Upper lobe of left lung (tissue), 6 donors: ENCODE measurements around the gene STYXL1. TPM values are rescaled to one million over a fixed set of nuclear protein-coding genes. Genes with fewer than 3 reads are reported as not detected.
A peak's percentile ranks its signal among the peaks of the same experiment; 100 is the strongest.

Source experiments
- ATAC-seq, 2 donors: fragments of 200-7000 bp; cut with Tn5 transposase; one replicate each; pipeline ENCODE4 v1.9.1; 2022; ENCODE audit warnings: mild to moderate bottlenecking in 2 of 2, moderate library complexity in 2 of 2; ENCODE audit not compliant: low FRiP score in 2 of 2
- DNase-seq, 2 donors: peaks; one replicate each; pipeline ENCODE4 v3.0.0-alpha.2; 2019 to 2020
- H3K27ac ChIP-seq, 4 donors: fragments of 200-600 bp; sonication (generic); one replicate each; pipeline ENCODE4 v1.5.1; 2016 to 2019
- H3K27me3 ChIP-seq, 4 donors: fragments of 200-600 bp; sonication (generic); one replicate each; pipeline ENCODE4 v1.5.1; 2017 to 2019
- H3K36me3 ChIP-seq, 4 donors: fragments of 200-600 bp; sonication (generic); one replicate each; pipeline ENCODE4 v1.5.1; 2016 to 2019
- H3K4me1 ChIP-seq, 4 donors: fragments of 200-600 bp; sonication (generic); one replicate each; pipeline ENCODE4 v1.5.1; 2018 to 2019
- H3K4me3 ChIP-seq, 4 donors: fragments of 200-600 bp; sonication (generic); one replicate each; pipeline ENCODE4 v1.5.1; 2017 to 2019; ENCODE audit warnings: mild to moderate bottlenecking in 2 of 4, moderate library complexity in 1 of 4
- H3K9me3 ChIP-seq, 4 donors: fragments of 200-600 bp; sonication (generic); one replicate each; pipeline ENCODE4 v1.5.1; 2018 to 2019
- EP300 ChIP-seq, 4 donors: sonication (generic); formaldehyde crosslinking; IDR thresholded peaks; one replicate each; pipeline ENCODE4 v1.5.1; 2017; ENCODE audit warnings: antibody characterized with exemption in 4 of 4, control low read depth in 2 of 4
- POLR2A ChIP-seq, 4 donors: fragments of 450-650 bp; IDR thresholded peaks; one replicate each; pipeline ENCODE4 v1.5.1; 2016 to 2017; ENCODE audit warnings: antibody characterized with exemption in 4 of 4, mild to moderate bottlenecking in 2 of 4
- POLR2AphosphoS5 ChIP-seq, 2 donors: sonication (generic); formaldehyde crosslinking; IDR thresholded peaks; one replicate each; pipeline ENCODE4 v1.5.1; 2017; ENCODE audit warnings: antibody characterized with exemption in 2 of 2
- WGBS, 2 donors: methylation state at CpG; one replicate each; pipeline ENCODE4 v1.1.5; 2017 to 2018; 5-methylcytosine and 5-hydroxymethylcytosine counted together
- total RNA-seq, 6 donors: library from RNA; depleted of rRNA in 4 of 6; stranded (reverse); fragments of >200 nt in 4 of 6; gene quantifications; one replicate each; pipeline versions ENCODE4 v1.1.0 to v1.2.1, GENCODE V29; 2016 to 2021
- TF ChIP-seq, protein P1 (sequence below), 6 experiments: fragments of 450-650 bp in 4 of 6; fragments of 200-600 bp in 2 of 6; sonication (generic) in 2 of 6; IDR thresholded peaks; one replicate each; pipeline ENCODE4 v1.5.1; 2016 to 2019; ENCODE audit warnings: antibody characterized with exemption in 6 of 6
- donor health status: DM: no; HTN: no; CAD: no; lungs with moderate emphysema.
- donor health status: DM: no; HTN: yes; CAD: no; lungs with severe emphysema.

Gene STYXL1
- total RNA-seq, 6 donors from 2014 or later, result 11.1 to 71.2 (median 23.5) TPM

- H3K27ac ChIP-seq, result peak overlapping the region; percentile 24 to 68 (median 56)
Observed at GRCh38 chr7:76071316-76072242, 23.8 kb upstream of the STYXL1 start.

DNA sequence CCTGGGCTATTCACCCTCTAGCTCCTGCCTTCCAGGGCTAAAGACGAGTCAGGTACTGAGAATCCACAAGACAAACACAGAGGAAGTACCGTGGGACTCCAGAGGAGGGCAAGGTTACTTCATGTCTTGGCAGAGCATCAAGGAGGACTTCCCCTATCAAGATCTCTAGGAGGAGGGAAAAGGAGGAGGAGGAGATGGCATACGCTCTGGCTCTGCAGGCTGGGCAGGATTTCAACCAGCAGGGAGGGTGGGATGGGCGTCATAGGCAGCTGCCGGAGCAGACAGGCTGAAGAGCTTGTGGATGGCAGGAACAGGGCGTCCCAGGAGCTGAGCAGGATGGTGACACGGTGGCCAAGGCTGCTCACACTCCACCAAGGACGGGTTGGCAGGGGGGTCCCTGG lies 21.4 kb upstream of the STYXL1 start:
- H3K27me3 ChIP-seq, result no peaks in the 10 kb centered on the region
- no peak overlapping the region for H3K4me3 ChIP-seq
- TF ChIP-seq POLR2A (IDR thresholded peaks at IDR 0.05) (no peak), EP300 (IDR thresholded peaks at IDR 0.05) (no peak), POLR2AphosphoS5 (IDR thresholded peaks at IDR 0.05) (peak; percentile 25 to 30)
- TF ChIP-seq, protein P1, sequence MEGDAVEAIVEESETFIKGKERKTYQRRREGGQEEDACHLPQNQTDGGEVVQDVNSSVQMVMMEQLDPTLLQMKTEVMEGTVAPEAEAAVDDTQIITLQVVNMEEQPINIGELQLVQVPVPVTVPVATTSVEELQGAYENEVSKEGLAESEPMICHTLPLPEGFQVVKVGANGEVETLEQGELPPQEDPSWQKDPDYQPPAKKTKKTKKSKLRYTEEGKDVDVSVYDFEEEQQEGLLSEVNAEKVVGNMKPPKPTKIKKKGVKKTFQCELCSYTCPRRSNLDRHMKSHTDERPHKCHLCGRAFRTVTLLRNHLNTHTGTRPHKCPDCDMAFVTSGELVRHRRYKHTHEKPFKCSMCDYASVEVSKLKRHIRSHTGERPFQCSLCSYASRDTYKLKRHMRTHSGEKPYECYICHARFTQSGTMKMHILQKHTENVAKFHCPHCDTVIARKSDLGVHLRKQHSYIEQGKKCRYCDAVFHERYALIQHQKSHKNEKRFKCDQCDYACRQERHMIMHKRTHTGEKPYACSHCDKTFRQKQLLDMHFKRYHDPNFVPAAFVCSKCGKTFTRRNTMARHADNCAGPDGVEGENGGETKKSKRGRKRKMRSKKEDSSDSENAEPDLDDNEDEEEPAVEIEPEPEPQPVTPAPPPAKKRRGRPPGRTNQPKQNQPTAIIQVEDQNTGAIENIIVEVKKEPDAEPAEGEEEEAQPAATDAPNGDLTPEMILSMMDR (IDR thresholded peaks at IDR 0.05), result peak in 5 of 6 experiments; percentile 25 to 49 (median 39)
- DNase-seq (peak; percentile 22 to 86), ATAC-seq (peak; percentile 72 to 79)
- 28 to 31% methylated on average over 8 of the region's 8 CpGs for WGBS, 2 donors
- peaks cover 6 to 9% (median 8%) of the 10 kb centered on the region in 4 donors for H3K4me1 ChIP-seq
- H3K9me3 ChIP-seq, result no peaks in the 10 kb centered on the region
- peak overlapping the region in 1 of 4 donors; percentile 43 for H3K27ac ChIP-seq
- peaks cover 16 to 35% (median 32%) of the 10 kb centered on the region in 4 donors for H3K36me3 ChIP-seq

More at GRCh38 chr7:76071316-76072242, 23.8 kb upstream of the STYXL1 start:
- DNase-seq (peak; percentile 59 to 85), ATAC-seq (no peak)
- 80 to 81% methylated on average over 32 to 34 of the region's 47 CpGs for WGBS, 2 donors
- H3K4me3 ChIP-seq, result no peak overlapping the region
- peaks cover 0 to 6% (median 0%) of the 10 kb centered on the region in 4 donors for H3K9me3 ChIP-seq
- TF ChIP-seq EP300 (IDR thresholded peaks at IDR 0.05) (no peak), POLR2A (IDR thresholded peaks at IDR 0.05) (no peak), POLR2AphosphoS5 (IDR thresholded peaks at IDR 0.05) (no peak)
- TF ChIP-seq, protein P1 (IDR thresholded peaks at IDR 0.05), result no peak
- peaks cover 6 to 9% (median 8%) of the 10 kb centered on the region in 4 donors for H3K4me1 ChIP-seq
- H3K27me3 ChIP-seq, result no peaks in the 10 kb centered on the region
- peaks cover 3 to 12% (median 8%) of the 10 kb centered on the region in 4 donors for H3K36me3 ChIP-seq

- Histone ChIP-seq H3K27ac (no peak overlapping the region), H3K4me3 (no peak overlapping the region), H3K9me3 (no peaks in the 10 kb centered on the region), H3K4me1 (peaks cover 6 to 9% (median 8%) of the 10 kb centered on the region in 4 donors), H3K27me3 (no peaks in the 10 kb centered on the region), H3K36me3 (peaks cover 16 to 59% (median 54%) of the 10 kb centered on the region in 4 donors)
- WGBS, 2 donors, result 95 to 96% methylated on average over 14 of the region's 14 CpGs
- TF ChIP-seq EP300 (IDR thresholded peaks at IDR 0.05), result no peak
- no peak for TF ChIP-seq POLR2AphosphoS5 (IDR thresholded peaks at IDR 0.05)
- TF ChIP-seq, protein P1 (IDR thresholded peaks at IDR 0.05), result no peak
- TF ChIP-seq POLR2A (IDR thresholded peaks at IDR 0.05), result no peak
- DNase-seq (no peak), ATAC-seq (no peak)
Observed at GRCh38 chr7:76066716-76067503, 19.1 kb upstream of the STYXL1 start.

DNA sequence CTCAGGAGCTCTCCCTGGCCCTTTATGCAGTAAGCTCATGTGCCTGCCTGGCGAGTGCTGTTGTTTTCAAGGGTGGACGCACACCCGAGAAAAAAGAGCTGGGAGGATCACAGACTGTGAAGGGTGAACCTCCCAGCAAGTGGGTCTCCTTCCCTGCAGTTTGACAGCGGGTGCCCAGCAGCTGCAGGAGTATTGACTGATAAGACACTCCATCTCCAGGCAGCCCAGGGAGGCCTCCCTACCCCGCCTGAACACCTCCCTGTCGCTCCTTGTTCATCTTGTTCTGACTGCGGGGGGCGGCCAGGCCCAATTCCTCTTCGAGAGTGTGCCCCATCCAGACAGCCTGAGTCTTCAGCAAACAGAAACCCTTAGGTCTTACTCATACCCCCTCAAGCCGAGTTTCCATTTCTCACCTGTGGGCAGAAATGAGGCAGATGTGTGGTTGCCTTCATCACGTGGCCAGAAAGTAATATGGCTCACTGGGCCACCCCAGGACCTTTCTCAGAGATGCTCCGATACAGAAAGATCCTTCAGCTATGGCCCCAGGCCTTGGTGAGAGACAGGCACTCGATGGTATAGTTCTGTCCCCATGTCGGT lies 17.3 kb upstream of the STYXL1 start:
- Histone ChIP-seq H3K9me3 (no peaks in the 10 kb centered on the region), H3K36me3 (peaks cover 26 to 76% (median 72%) of the 10 kb centered on the region in 4 donors), H3K4me1 (peaks cover 6 to 9% (median 8%) of the 10 kb centered on the region in 4 donors), H3K4me3 (no peak overlapping the region), H3K27me3 (no peaks in the 10 kb centered on the region), H3K27ac (no peak overlapping the region)
- no peak for DNase-seq
- WGBS, 2 donors, result 88 to 93% methylated on average over 12 to 14 of the region's 14 CpGs
- no peak for ATAC-seq
- TF ChIP-seq POLR2A (IDR thresholded peaks at IDR 0.05), result no peak
- no peak for TF ChIP-seq EP300 (IDR thresholded peaks at IDR 0.05)
- TF ChIP-seq, protein P1 (IDR thresholded peaks at IDR 0.05), result no peak
- TF ChIP-seq POLR2AphosphoS5 (IDR thresholded peaks at IDR 0.05), result no peak
